ENCODE results near the gene LAT. TPM values are rescaled to one million over a fixed set of nuclear protein-coding genes. Genes with fewer than 3 reads are reported as not detected.

Gene LAT
- total RNA-seq, 6 donors from 2014 or later: 3.5 to 70.2 (median 17.5) TPM

DNA sequence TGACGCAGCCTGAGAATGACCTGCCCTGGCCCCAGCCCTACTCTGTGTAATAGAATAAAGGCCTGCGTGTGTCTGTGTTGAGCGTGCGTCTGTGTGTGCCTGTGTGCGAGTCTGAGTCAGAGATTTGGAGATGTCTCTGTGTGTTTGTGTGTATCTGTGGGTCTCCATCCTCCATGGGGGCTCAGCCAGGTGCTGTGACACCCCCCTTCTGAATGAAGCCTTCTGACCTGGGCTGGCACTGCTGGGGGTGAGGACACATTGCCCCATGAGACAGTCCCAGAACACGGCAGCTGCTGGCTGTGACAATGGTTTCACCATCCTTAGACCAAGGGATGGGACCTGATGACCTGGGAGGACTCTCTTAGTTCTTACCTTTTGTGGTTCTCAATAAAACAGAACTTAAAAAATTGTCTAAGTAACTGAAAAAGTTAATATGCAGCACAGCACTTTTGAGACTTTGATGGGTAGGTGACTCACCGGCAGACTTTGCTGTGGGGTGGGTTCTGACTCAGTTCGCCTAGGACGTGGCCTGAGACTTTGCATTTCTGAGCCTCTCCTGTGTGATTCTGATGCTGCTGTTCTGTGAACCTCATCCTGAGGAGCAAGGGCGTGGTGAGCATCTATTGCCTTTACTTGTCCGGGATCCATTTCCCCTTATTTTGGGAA lies 5.7 kb downstream of the LAT start:
- Histone ChIP-seq H3K27me3 (no peaks in the 10 kb centered on the region), H3K4me1 (no peaks in the 10 kb centered on the region), H3K36me3 (peaks cover 0 to 47% (median 27%) of the 10 kb centered on the region in 4 donors), H3K27ac (no peak overlapping the region), H3K4me3 (no peak overlapping the region), H3K9me3 (peaks cover 0 to 7% (median 0%) of the 10 kb centered on the region in 4 donors)
- 85 to 89% methylated on average over 11 of the region's 11 CpGs for WGBS, 2 donors
- ATAC-seq (ENCODE audit: low FRiP score in 2 of 2): no peak
- TF ChIP-seq, protein P1, sequence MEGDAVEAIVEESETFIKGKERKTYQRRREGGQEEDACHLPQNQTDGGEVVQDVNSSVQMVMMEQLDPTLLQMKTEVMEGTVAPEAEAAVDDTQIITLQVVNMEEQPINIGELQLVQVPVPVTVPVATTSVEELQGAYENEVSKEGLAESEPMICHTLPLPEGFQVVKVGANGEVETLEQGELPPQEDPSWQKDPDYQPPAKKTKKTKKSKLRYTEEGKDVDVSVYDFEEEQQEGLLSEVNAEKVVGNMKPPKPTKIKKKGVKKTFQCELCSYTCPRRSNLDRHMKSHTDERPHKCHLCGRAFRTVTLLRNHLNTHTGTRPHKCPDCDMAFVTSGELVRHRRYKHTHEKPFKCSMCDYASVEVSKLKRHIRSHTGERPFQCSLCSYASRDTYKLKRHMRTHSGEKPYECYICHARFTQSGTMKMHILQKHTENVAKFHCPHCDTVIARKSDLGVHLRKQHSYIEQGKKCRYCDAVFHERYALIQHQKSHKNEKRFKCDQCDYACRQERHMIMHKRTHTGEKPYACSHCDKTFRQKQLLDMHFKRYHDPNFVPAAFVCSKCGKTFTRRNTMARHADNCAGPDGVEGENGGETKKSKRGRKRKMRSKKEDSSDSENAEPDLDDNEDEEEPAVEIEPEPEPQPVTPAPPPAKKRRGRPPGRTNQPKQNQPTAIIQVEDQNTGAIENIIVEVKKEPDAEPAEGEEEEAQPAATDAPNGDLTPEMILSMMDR (IDR thresholded peaks at IDR 0.05): no peak
- TF ChIP-seq POLR2A (IDR thresholded peaks at IDR 0.05): no peak
- TF ChIP-seq POLR2AphosphoS5 (IDR thresholded peaks at IDR 0.05): no peak
- DNase-seq: no peak

DNA sequence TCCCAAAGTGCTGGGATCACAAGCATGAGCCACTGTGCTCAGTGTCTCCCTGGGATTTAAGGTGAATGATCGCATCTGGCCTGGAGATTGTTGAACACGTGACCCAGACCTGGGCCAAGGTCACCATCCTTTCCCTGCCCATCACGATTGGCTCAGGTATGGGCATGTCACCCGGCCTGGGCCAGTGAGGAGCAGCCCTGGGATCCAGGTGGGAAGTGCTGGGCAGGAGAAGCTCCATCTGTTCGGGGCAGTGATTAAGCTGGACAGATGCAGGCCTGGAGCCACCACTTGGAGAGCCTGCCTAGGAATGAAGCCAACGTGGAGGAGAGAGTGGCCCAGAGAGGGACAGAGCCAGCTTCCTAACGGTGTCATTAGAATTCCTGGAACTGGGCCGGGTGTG lies 6.8 kb downstream of the LAT start:
- ATAC-seq (ENCODE audit: low FRiP score in 2 of 2): no peak
- TF ChIP-seq POLR2A (IDR thresholded peaks at IDR 0.05) (no peak), EP300 (IDR thresholded peaks at IDR 0.05) (no peak), POLR2AphosphoS5 (IDR thresholded peaks at IDR 0.05) (no peak)
- TF ChIP-seq, protein P1 (IDR thresholded peaks at IDR 0.05): no peak

DNA sequence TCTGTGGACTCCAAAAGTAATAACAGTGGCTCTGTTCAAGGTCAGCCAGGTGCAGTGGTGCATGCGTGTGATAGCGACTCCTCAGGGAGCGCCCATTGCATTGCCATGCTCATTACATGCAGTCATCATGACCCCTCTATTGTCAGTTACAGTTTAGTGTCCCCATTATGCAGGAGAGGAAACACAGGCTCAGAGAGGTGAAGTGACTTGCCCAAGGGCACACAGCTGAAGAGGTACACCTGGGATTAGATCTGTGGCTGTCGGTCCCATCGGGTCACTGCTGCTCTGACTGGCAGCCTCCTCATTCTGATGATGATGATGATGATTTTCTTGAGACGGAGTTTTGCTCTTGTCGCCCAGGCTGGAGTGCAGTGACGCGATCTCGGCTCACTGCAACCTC lies 7.6 kb downstream of the LAT start:
- ATAC-seq (ENCODE audit: low FRiP score in 2 of 2): no peak
- WGBS, 2 donors: 92 to 95% methylated on average over 10 of the region's 10 CpGs
- TF ChIP-seq POLR2AphosphoS5 (IDR thresholded peaks at IDR 0.05) (no peak), EP300 (IDR thresholded peaks at IDR 0.05) (no peak), POLR2A (IDR thresholded peaks at IDR 0.05) (no peak)
- TF ChIP-seq, protein P1 (IDR thresholded peaks at IDR 0.05): no peak
- no peak for DNase-seq
- Histone ChIP-seq H3K4me1 (no peaks in the 10 kb centered on the region), H3K27me3 (no peaks in the 10 kb centered on the region), H3K36me3 (peaks cover 0 to 29% (median 14%) of the 10 kb centered on the region in 4 donors), H3K4me3 (no peak overlapping the region), H3K27ac (no peak overlapping the region), H3K9me3 (no peaks in the 10 kb centered on the region)

More for the DNA sequence above, 6.8 kb downstream of the LAT start:
- Histone ChIP-seq H3K27me3 (no peaks in the 10 kb centered on the region), H3K27ac (no peak overlapping the region), H3K4me3 (no peak overlapping the region), H3K9me3 (peaks cover 0 to 7% (median 0%) of the 10 kb centered on the region in 4 donors), H3K36me3 (peaks cover 0 to 37% (median 18%) of the 10 kb centered on the region in 4 donors), H3K4me1 (no peaks in the 10 kb centered on the region)
- no peak for DNase-seq
- WGBS, 2 donors: 54 to 87% methylated on average over 4 to 8 of the region's 8 CpGs

DNA sequence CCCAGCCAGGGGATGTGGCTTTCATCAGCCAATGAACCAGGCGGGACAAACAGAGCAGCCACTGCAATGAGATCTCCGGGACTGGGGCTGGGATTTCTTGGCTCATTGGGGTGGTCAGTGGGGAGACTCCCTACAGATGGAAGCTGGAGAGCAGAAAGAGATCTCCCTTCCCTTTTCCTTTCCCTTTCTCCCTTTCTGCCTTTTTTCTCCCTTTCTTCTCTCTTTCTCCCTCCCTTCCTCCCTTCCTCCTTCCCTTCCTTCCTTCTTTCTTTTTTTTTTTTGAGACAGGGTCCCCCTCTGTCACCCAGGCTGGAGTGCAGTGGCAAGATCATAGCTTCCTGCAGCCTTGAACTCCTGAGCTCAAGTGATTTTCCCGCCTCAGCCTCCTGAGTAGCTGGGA lies 14.0 kb downstream of the LAT start:
- H3K27me3 ChIP-seq: no peaks in the 10 kb centered on the region
- H3K27ac ChIP-seq: no peak overlapping the region
- no peaks in the 10 kb centered on the region for H3K4me1 ChIP-seq
- WGBS, 2 donors: 75% methylated on average over 3 of the region's 3 CpGs
- no peak for DNase-seq
- no peak overlapping the region for H3K4me3 ChIP-seq
- TF ChIP-seq, protein P1 (IDR thresholded peaks at IDR 0.05): no peak
- TF ChIP-seq POLR2A (IDR thresholded peaks at IDR 0.05): no peak
- no peaks in the 10 kb centered on the region for H3K9me3 ChIP-seq
- H3K36me3 ChIP-seq: no peaks in the 10 kb centered on the region
- ATAC-seq (ENCODE audit: low FRiP score in 2 of 2): no peak

DNA sequence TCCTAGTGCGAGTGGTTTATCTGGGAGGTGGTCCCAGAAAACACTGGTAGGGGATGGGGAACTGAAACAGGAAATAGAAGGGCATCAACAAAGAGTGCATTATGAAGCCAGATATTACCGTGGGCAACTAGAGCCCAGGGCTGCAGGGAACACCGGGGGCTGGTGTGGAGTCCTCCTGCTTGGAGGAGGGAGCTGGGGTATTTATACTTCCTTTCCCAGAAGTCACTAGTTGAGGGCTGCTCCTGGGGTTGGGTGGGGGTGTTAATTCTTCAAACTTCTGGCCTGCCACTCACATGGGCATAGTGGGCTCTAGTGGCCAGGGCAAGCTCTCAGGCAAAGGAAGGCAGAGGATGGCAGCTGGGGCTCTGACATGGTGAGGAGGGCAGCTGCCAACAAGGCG lies 14.7 kb downstream of the LAT start:
- TF ChIP-seq EP300 (IDR thresholded peaks at IDR 0.05) (no peak), POLR2AphosphoS5 (IDR thresholded peaks at IDR 0.05) (no peak), POLR2A (IDR thresholded peaks at IDR 0.05) (no peak)
- TF ChIP-seq, protein P1 (IDR thresholded peaks at IDR 0.05): no peak
- 47 to 56% methylated on average over 4 of the region's 4 CpGs for WGBS, 2 donors
- H3K27me3 ChIP-seq: no peaks in the 10 kb centered on the region
- H3K4me3 ChIP-seq: no peak overlapping the region
- ATAC-seq (ENCODE audit: low FRiP score in 2 of 2) (no peak), DNase-seq (no peak)
- no peaks in the 10 kb centered on the region for H3K4me1 ChIP-seq
- H3K9me3 ChIP-seq: no peaks in the 10 kb centered on the region
- H3K36me3 ChIP-seq: no peaks in the 10 kb centered on the region
- H3K27ac ChIP-seq: no peak overlapping the region
